Upper lobe of right lung (tissue), 1 donor: ENCODE data around the gene PCDHGB3. TPM values are rescaled to one million over a fixed set of nuclear protein-coding genes. Genes with fewer than 3 reads are reported as not detected.
"Not testable (repeated sequence)": the region's sequence is repeated elsewhere in the genome, so short reads cannot be mapped to it uniquely, and the experiment has no call there.

ENCODE experiments used
- ATAC-seq: fragments of 200-7000 bp; cut with Tn5 transposase; one replicate; pipeline ENCODE4 v1.9.1; 2020; ENCODE audit warnings: mild to moderate bottlenecking, moderate library complexity
- DNase-seq: peaks from one replicate; pipeline ENCODE4 v3.0.0-alpha.2; 2020
- H3K27ac ChIP-seq: fragments of 200-600 bp; one replicate; pipeline ENCODE4 v1.8.0; 2022
- H3K27me3 ChIP-seq: fragments of 200-600 bp; one replicate; pipeline ENCODE4 v1.8.0; 2022; ENCODE audit warnings: mild to moderate bottlenecking
- H3K36me3 ChIP-seq: fragments of 200-600 bp; one replicate; pipeline ENCODE4 v1.8.0; 2022
- H3K4me1 ChIP-seq: fragments of 200-600 bp; one replicate; pipeline ENCODE4 v1.8.0; 2022
- H3K4me3 ChIP-seq: fragments of 200-600 bp; one replicate; pipeline ENCODE4 v1.8.0; 2022; ENCODE audit warnings: mild to moderate bottlenecking
- H3K9me3 ChIP-seq: fragments of 200-600 bp; one replicate; pipeline ENCODE4 v1.8.0; 2022
- CTCF ChIP-seq: fragments of 200-600 bp; IDR thresholded peaks from one replicate; pipeline ENCODE4 v1.8.0; 2022; ENCODE audit warnings: antibody characterized with exemption
- intact Hi-C: fragments of 100-400 bp; cut with DNase I; formaldehyde crosslinking; loops from one replicate; pipeline ENCODE4 v1.11.0; 2022
- total RNA-seq: library from RNA; stranded (reverse); fragmentation: NEBNext Ultra II Directional; extraction: Animal tissue kit (Norgen Biotek cat#: 25700); gene quantifications from one replicate; pipeline ENCODE4 v1.2.1, GENCODE V29; 2021
- donor health status: DM: no; HTN: yes; CAD: no; lungs with severe emphysema.

Gene PCDHGB3
- total RNA-seq, 1 donor from 2014 or later = 2.6 TPM

GRCh38 chr5:141374627-141375026 lies 4.6 kb downstream of the PCDHGB3 start:
- H3K27ac ChIP-seq = no peak overlapping the region
- DNase-seq (no peak), ATAC-seq (no peak)
- H3K4me3 ChIP-seq = no peak overlapping the region
- H3K36me3 ChIP-seq = no peaks in the 10 kb centered on the region
- no peak for TF ChIP-seq CTCF
- peaks cover 36% of the 10 kb centered on the region for H3K9me3 ChIP-seq
- intact Hi-C loops = no loop called here
- H3K4me1 ChIP-seq = no peaks in the 10 kb centered on the region
- H3K27me3 ChIP-seq = peaks cover 7% of the 10 kb centered on the region

- DNase-seq, H3K4me3 ChIP-seq, H3K4me1 ChIP-seq, H3K27me3 ChIP-seq, intact Hi-C loops, ATAC-seq, H3K36me3 ChIP-seq, H3K27ac ChIP-seq: not testable (repeated sequence)
- peaks cover 41% of the 10 kb centered on the region for H3K9me3 ChIP-seq
These were observed 5.6 kb downstream of the PCDHGB3 start for GRCh38 chr5:141375444-141376155.

- Histone ChIP-seq H3K27me3 (peaks cover 11% of the 10 kb centered on the region), H3K4me3 (peak within 1 kb of the TSS; percentile 20), H3K36me3 (no peaks in the 10 kb centered on the region), H3K9me3 (peaks cover 23% of the 10 kb centered on the region), H3K4me1 (no peaks in the 10 kb centered on the region), H3K27ac (no peak within 1 kb of the TSS)
- TF ChIP-seq CTCF = peak; percentile 13
- intact Hi-C loops = no loop called here
- ATAC-seq (peak; percentile 29), DNase-seq (no peak)
These were observed 12.6 kb downstream of the PCDHGB3 start, which contains the start of gene PCDHGA7 for GRCh38 chr5:141382469-141383294. Gene PCDHGA7, plus strand, starts transcription at chr5:141382742. Its CDS starts 158 bp downstream, at chr5:141382900.

GRCh38 chr5:141383345-141383744 lies 13.3 kb downstream of the PCDHGB3 start:
- H3K4me3 ChIP-seq = no peak overlapping the region
- TF ChIP-seq CTCF = no peak
- peaks cover 11% of the 10 kb centered on the region for H3K27me3 ChIP-seq
- intact Hi-C loops = no loop called here
- no peak for DNase-seq
- no peaks in the 10 kb centered on the region for H3K4me1 ChIP-seq
- H3K36me3 ChIP-seq = no peaks in the 10 kb centered on the region
- no peak for ATAC-seq
- H3K27ac ChIP-seq = no peak overlapping the region
- peaks cover 19% of the 10 kb centered on the region for H3K9me3 ChIP-seq

GRCh38 chr5:141384471-141385267 lies 14.6 kb downstream of the PCDHGB3 start:
- Histone ChIP-seq H3K36me3 (no peaks in the 10 kb centered on the region), H3K4me3 (no peak overlapping the region), H3K27me3 (peaks cover 11% of the 10 kb centered on the region), H3K9me3 (peaks cover 24% of the 10 kb centered on the region), H3K4me1 (no peaks in the 10 kb centered on the region), H3K27ac (no peak overlapping the region)
- no peak for TF ChIP-seq CTCF
- no peak for ATAC-seq
- intact Hi-C loops = no loop called here
- DNase-seq = no peak
